Measurements from ENCODE around the gene ERG28.
"Not testable (repeated sequence)": the region's sequence is repeated elsewhere in the genome, so short reads cannot be mapped to it uniquely, and the experiment has no call there.

Gene ERG28, protein sequence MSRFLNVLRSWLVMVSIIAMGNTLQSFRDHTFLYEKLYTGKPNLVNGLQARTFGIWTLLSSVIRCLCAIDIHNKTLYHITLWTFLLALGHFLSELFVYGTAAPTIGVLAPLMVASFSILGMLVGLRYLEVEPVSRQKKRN

DNA sequence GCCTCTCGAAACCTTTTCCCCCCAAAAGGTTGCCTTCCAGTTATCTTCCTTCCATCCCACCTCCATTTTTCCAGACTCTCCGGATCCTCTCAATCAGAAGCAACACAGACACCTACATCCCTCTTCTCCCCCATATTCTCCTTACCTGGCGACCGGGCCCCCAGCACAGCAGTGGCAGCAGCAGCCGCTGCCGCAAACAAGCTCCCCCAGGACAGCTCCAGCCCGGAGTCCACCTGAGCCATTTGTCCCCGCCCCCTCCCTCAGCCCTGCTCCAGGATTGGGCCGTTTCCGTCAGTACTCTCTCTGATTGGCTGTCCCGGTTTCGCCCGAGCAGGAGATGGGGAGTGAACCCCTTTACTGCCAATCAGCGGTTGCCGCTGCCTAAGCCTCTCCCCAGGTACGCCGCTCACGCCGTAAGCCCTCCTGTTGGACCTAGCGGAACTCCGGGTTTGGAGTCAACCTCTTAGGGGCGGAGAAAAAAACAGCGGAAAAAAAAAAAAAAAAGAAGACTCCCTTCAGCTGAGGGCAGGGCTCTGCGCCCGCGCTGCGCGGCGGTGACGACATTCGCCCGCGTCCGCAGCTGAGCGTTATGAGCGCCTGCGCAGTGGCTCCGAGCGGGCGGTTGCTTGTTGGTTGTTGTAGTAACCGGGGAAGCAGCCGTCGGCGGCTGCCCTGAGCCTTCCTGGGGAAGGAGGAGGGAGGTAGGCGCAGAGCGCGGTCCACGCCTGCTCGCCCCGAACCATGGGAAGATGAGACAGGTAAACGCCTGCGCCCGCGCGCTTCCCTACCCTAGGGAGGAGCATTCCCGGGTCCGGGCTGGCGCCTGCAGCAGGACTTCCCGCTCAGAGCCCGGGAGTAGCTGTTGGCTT, at the start of gene ERG28, which contains the start of gene TTLL5:
Gene ERG28, minus strand, starts transcription at position 247 of the 869 bp plus-strand sequence. CDS start 3,374 bp downstream, outside the sequence.
Gene TTLL5, plus strand, starts transcription at position 617 of the 869 bp plus-strand sequence. CDS start 1,904 bp downstream, outside the sequence.
- DNase-seq: peak; percentile 97

DNA sequence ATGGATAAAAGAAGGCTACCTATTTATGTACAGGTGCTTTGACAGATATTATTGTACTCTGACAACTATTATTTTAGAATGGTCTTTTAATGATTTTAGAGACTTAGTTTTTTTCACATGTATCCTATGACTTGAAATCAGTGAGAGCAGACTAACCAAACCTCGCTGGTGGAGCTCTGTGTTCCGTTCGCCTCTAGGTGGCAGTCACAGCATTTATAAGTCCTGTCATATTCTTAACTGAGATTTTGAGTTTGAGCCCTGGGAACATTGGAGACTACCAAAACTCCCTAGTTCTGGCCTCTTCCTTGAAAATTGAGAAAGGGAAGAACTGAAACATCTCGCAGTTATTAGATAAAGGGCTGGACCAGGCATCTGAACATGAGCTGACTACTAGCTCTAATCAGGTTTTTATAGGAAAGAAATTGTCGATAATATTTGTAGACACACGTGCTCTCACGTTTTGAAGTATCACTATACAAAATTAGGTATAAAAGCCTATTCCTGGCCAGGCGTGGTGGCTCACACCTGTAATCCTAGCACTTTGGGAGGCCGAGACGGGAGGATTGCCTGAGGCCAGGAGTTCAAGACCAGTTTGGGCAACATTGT, 48.6 kb upstream of the ERG28 start:
- DNase-seq: peak; percentile 78

DNA sequence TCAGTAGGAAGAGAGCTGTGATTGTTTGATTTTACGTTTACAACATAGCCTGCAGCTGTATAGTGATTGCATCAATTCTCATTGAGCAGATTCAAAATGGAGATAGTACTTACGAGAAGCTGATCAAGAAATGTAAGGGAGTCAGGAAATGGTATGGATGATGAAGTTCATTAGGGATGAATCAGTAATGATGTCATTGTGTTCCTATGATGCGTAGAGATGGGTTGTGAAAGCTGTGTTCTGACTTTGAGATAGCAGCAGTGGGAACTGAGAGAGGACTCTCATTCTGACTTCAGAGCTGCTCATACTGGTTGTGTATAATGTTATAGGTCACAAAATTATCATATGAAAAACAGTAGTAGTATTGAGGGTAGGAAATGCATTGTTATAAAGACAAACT, 44.3 kb upstream of the ERG28 start:
- no peak for DNase-seq

DNA sequence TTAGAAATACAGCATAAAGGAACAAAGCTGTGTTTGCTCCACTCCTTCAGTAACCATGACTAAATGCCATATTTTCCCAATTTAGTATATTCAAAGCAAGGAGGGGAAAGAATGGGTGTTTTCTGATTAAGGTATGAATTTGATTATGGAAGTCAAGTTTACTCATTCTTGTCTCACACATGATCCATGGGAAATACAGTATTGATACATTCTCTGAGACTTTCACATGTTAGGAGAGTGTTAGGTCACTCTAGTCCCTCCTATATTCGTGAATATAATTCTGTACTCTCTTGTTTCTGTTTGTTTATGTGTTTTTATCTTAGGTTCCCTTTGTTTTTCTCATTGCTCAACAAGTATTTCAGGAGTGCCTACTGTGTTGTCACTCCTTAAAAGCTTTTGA, 42.8 kb upstream of the ERG28 start:
- no peak for DNase-seq

DNA sequence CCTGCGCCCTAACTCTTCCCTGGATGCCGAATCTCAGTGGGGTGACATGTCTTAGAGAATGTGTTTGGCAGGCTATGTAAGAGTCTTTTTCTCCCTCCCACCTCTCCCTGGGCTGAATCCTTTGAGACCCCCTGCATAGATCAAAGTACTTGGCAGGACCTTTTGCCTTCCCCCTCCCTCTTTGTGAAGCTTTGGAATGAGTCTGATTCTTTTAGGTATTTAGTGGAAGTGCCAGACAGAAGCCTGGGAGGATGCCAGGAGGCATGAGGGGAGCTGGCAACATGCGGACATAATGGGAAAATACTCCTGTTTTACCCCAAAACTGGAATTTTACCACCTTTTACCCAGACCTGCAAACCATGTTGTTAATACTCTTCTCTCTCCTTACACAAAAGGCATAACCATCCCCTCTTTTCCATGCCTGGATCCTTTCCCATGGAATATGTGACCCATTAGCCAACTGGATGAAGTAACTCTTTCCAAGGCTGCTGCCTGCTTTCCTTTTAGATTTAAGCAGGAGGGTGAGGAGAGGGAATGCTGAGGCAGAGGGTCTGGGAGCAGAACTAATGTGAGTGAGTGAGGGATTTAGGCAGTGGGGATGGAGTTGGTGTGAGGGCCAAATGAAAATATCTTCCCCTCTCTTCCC, 42.1 kb upstream of the ERG28 start:
- DNase-seq: peak; percentile 75

DNA sequence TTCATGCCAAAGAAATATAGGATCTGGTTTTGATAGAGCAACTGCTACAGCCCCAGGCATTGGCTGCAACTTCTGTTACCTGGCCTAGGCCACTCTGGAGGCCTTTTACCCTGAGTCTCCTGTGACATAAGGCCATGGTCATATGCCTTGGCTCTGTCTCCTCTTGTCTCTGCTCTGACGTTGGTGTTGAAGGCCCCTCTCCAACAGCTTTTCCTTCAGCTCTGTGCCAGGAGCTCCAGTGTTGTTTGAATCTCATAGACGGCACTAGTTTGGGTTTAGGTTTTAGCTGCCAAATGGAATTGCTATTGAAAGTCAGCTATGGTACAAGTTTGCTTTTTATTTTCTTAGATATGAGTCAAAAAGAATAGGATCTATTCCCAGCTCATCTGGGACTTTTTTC, 41.4 kb upstream of the ERG28 start:
- peak; percentile 52 for DNase-seq

DNA sequence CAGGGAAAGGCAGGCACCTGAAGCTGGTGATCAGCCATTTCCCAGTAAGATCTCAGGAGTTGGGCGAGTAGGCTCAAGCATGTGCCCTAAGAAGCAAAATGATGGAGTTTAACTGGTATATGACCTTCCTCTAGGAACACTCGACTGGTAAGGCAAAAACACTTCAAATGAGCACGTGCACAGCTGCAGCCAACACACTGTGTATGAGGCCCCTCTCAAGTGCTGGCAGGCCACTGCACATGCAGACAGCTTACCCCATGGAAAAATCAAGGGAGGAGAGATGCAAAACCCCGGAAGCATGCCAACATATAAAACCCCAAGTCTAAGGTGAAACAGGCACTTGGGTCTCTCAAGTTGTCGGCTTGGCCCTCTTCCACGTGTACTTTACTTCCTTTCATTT, 39.6 kb upstream of the ERG28 start:
- DNase-seq: no peak

DNA sequence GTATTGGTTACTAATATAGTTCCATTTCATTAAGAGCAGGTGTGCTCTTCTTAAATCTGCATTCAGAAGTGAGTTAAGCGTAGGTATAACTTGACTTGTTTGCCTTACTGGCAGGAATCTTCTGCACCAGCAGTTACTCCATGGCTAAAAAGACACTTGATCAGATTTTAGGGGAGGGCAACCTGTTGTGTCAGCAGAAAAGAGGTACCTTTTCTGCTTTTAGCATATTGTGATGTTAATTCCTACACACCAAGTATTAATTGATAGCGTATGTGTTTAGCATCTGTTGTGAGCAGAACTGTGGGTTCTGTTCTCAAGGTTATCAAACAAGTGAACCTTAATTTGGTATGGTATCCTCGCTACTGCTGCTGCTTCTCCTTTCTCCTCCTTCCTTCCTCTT, 38.7 kb upstream of the ERG28 start:
- no peak for DNase-seq

DNA sequence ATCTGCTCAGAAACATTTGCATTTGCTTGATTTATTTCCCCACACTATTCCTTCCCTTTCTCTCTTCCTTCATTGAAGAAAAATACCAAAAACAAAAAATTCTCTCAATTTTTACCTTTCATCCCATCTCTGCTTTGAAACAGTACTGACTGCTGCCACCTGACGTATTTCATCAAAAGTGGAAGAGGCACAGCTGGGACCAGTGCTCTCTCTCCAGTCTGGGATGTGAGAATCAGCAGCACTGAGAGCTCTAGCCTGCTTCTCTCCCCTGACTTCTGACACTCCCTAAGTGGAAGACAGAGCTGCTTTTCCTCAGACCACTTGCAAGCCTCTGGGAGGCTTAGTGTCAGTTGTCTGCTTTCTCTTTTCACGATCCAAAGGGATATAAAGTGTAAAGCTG, 37.2 kb upstream of the ERG28 start:
- DNase-seq: no peak

DNA sequence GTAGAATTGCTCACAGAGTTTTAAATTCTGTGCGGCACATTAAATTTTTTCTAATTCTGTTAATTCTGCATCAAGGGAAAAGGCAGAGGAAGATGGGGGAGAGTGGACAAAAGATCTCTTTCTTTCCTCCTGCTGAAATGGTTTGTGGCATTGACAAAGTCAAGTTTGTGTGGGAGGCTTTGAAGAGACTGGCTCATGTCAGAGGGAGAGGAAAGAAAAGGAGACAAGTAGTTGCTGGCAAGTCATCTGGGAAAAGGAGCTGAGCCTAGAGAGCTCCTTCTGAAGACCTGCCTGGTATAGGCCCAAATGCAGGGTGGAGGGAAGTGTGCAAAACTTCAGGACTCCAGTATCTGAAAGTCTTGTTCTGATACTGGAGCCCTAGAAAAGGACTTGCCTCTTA, 36.7 kb upstream of the ERG28 start:
- no peak for DNase-seq

DNA sequence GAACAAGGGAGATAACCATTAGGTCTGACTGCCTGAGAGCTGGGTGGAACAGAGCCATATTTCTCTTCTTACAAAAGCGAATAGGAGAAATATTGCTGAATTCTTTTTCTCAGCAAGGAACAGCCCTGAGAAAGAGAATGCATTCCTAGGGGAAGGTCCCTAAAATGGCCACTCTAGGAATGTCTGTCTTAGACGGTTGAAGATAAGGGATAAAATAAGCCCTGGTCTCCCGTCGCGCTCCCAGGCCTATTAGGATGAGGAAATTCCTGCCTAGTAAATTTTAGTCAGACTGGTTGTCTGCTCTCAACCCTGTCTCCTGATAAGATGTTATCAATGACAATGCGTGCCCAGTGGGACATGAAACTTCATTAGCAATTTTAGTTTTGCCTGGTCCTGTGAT, 34.3 kb upstream of the ERG28 start:
- DNase-seq: not testable (repeated sequence)

DNA sequence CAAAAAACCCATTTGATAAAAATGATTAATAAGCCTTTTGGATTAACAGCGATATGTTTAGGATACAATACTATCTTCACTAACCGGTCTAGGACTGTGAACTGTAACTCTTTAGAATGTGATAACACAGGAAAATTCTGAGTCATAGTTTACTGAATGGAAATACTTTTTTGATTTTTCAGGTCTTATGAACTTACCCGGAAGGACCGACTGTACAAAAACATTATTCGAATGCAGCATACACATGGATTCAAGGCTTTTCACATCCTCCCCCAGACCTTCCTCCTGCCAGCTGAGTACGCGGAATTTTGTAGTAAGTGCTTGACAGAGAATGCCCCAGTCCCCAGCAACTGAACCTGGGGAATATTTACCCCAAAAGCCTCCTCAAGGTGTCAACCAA, 29.3 kb upstream of the ERG28 start:
- DNase-seq: no peak

DNA sequence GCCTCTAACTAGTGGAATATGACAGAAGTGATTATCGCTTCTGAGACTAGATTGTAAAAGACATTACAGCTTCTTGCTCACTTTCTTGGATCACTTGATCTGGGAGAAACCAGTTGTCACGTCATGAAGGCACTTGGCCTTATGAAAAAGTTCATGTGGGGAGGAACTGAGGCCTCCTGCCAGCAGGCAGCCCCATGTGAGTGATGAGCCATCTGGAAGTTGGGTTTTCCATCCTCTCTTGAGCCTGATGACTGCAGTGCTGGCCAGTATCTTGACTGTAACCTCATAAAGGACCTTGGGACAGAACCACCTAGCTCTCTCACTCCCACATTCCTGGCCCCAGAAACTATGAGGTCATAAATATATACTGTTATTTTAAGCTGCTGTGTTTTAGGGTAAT, 28.3 kb upstream of the ERG28 start:
- peak; percentile 70 for DNase-seq

DNA sequence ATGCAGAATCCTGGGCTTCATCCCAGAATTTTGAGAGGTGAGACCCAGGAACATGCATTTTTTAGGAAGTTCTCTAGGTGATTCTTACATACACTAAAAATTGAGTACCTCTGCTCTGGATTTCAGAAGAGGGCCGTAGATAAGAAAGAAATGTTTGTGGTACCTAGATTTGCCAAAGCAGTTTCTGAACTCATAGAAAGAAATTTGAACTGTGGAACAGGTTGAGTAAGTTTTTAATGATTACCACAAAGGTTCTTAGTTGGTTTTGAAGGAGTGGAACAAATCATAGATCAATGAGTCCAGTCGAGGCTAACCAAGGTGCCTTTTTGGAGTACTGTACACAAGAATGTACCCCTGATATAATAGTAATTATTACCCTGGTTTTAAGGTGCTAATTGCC, 25.2 kb upstream of the ERG28 start:
- DNase-seq: no peak

DNA sequence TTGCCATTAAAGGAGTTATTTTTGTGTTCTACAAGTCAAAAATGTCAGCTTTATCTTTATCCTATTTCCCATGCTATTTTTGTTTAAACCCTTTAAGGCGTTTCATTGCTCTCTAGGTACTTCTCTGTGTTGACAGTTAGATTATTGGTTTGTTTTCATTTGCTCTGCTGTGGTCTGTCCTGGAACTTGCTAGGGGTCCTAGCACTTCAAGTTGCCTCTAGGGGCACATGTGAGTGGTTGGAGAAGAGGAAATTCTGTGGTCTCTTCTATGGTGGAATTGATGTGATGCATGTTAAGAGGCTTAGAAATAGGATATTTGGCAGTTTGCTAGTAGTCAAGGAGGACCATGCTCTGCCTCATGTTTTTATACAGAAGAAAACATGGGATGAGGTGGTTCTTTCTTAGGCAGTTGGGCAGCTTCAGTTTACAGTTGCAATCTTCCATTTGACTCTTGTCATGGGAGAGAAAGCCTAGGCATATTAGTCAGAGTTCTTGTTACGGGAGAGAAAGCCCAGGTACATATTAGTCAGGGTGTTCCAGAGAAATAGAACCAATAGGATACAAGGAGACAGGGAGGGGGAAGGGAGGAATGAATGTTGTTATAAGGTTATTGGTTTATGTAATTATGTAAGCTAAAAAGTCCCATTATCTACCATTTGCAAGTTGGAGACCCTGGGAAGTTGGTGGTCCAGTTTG, 14.7 kb upstream of the ERG28 start:
- DNase-seq: no peak

DNA sequence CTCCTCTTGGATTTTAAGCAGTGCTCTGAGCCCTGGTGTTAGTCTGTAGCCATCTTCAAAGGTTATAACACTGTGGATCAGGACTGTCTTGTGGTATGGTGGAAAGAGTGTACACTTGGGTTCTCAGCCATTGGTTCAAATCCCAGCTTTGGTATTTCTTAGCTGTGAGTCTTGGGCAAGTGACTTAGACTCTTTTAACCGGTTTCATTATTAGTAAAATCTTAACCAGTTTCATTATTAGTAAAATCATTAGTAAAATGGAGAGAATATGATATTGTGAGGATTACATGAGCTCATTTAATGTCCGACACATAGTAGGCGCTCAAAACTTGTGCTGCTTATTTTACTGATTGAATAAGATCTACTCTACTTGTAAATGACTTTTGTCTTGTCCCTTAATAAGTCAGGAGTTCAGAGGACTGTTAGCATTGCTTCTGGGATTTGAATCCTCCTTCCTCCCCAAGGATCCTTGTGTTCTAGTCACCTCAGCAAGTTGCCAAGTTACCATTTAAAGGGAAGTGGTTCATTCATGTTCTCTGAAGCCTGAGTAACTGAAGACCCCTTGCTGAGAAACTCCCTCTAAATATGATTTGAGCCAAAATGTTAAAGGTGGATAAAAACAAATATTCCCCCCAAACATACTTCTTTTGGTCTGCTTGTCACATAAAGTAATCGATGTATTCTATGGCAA, 12.8 kb upstream of the ERG28 start:
- DNase-seq: no peak

DNA sequence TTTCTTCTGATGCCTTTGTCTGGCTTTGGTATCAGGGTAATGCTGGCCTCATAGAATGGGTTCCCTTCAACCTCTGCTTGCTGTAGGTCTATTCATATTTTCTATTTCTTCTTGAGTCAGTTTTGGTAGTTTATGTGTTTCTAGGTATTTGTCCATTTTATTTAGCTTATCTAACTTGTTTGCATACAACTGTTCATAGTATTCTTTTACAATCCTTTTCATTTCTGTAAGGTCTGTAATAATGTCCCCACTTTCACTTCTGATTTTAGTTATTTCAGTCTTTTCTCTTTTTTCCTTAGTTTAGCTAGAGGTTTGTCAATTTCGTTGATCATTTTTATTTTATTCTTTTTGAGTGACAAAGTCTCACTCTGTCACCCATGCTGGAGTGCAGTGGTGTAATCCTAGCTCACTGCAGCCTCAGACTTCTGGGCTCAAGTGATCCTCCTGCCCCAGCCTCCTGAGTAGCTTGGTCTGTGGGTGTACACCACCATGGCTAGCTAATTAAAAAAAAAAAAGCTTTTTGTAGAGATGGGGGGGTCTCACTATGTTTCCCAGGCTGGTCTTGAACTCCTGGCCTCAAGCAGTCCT, 12.0 kb upstream of the ERG28 start:
- no peak for DNase-seq

DNA sequence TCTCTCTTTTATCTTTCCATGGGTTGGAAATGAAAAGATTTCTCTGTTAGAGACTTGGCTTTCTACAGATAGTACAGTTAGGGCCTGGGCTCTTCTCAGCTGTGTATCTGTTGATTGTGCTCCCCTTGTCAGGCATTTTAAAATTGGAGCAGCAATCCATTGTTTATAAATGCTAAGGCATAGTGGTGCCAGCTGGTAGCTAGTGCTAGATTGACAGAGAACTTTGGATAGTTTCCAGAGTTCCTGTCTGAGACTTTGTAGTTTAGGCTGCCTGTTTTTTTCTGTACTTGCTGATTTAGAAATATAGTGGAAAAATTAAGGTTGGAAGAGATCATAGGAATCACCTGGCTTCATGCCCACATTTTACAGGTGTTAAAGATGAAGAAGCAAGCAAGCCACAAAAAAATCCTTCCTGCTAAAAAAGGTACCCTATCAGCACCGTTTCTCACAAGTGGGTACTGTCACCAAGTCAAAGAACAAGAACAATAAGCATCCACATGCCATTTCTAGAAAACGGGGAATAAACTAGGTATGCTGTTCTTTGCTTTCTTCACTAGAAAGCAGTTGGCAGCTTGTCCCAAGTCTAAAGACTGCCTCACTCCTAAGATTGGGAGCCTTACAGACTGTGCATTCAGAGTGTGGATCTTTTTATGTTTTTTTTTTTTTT, 6.6 kb upstream of the ERG28 start:
- DNase-seq: no peak

DNA sequence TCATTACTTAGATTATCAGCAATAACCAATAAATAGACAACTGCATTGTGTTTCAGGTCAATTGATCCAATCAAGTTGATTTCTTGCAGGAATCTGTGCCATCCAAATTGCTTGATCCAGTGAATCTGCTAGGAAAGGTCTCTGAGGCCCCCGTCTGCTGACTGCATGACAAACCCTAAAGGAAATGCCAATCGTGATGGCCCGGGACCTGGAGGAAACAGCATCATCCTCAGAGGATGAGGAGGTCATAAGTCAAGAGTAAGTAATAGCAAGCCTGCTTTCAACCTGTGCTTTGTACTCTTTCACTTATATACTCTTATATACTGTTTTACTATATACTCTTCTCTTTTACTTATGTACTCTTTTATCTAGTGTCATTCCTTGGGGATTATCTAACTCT, 2.3 kb upstream of the ERG28 start:
- no peak for DNase-seq

DNA sequence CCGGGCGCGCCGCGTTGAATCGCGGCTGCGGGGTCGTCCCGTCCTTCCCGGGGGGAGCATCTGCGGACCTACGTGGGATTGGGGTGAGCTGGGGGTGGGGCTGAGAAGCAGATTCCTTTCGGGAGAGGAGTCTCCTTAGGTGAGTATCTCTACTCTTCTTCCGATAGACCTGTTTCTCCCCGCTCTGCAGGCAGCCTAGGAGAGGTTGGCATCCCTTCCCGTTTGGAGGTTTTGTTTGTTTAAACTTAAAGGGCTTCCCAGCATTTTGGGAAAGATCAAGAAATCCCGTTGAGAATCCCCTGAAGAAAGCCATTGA, 781 bp upstream of the ERG28 start:
- no peak for DNase-seq

DNA sequence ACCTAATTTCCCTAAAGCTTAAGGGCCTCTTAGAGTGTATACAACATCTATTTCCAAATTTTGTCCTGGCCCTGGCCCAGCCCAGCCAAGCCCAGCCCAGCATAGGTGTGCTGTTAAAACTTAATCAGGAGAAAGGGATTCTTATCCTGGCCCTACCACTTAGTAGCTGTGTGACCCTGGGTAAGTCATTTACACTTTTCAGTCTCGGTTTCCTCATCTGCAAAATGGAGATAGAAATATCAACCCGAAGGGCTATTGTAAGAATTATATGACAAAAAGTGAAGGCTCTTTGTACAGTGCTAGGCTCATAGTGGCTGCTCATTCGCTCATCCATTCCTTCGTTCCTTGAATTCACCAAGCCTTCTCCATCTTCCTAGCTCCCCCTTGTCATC, 442 bp downstream of the ERG28 start:
- no peak for DNase-seq

DNA sequence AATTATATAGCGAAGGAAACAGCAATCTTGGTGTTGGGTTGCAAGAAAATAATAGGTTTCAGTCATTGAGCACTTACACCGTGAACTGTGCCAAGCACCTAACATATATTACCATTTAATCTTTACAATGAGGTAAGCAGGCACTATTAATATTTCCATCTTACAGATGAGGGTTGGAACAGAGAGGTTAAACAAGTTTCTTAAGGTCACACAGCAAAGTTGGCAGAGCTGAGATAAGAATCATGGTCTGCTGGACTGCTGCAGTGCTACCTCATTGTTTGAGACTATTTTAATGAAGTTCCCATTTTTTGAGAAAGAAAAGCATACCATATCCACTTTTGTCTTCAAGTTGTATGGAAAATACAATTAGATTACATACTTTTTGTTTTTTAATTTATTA, 1.7 kb downstream of the ERG28 start:
- DNase-seq: no peak
